BLaER1 treated with 17β-estradiol and CSF1 and Interleukin-3, amounts not matched to agents 10 nM and 100 nM (cell line): ENCODE results near the gene SLC37A4.
"Not testable (repeated sequence)": the region's sequence is repeated elsewhere in the genome, so short reads cannot be mapped to it uniquely, and the experiment has no call there.

Source experiments
- H3K27ac ChIP-seq, 11 experiments: shearing (Covaris generic); formaldehyde crosslinking; 2 replicates each; pipeline ENCODE4 v1.8.1; 2022
- H3K27me3 ChIP-seq, 11 experiments: shearing (Covaris generic); formaldehyde crosslinking; 2 replicates each; pipeline ENCODE4 v1.8.1; 2022
- H3K36me3 ChIP-seq, 11 experiments: shearing (Covaris generic); formaldehyde crosslinking; 2 replicates each; pipeline ENCODE4 v1.8.1; 2022
- H3K4me1 ChIP-seq, 10 experiments: shearing (Covaris generic); formaldehyde crosslinking; 2 replicates each; pipeline ENCODE4 v1.8.1; 2022
- H3K4me2 ChIP-seq, 11 experiments: shearing (Covaris generic); formaldehyde crosslinking; 2 replicates each; pipeline ENCODE4 v1.8.1; 2022
- H3K4me3 ChIP-seq, 10 experiments: shearing (Covaris generic); formaldehyde crosslinking; 2 replicates each; pipeline ENCODE4 v1.8.1; 2022
- H3K9ac ChIP-seq, 11 experiments: shearing (Covaris generic); formaldehyde crosslinking; 2 replicates each; pipeline ENCODE4 v1.8.1; 2022
- H3K9me3 ChIP-seq, 11 experiments: shearing (Covaris generic); formaldehyde crosslinking; replicated peaks in 1 of 11; 2 replicates each; pipeline ENCODE4 v1.8.1; 2022
- H4K20me1 ChIP-seq, 11 experiments: shearing (Covaris generic); formaldehyde crosslinking; 2 replicates each; pipeline ENCODE4 v1.8.1; 2022
- Cebpa-rat ChIP-seq, 11 experiments: shearing (Covaris generic); IDR thresholded peaks; 2 replicates each; pipeline ENCODE4 v1.8.1; 2022

The SLC37A4 gene

DNA sequence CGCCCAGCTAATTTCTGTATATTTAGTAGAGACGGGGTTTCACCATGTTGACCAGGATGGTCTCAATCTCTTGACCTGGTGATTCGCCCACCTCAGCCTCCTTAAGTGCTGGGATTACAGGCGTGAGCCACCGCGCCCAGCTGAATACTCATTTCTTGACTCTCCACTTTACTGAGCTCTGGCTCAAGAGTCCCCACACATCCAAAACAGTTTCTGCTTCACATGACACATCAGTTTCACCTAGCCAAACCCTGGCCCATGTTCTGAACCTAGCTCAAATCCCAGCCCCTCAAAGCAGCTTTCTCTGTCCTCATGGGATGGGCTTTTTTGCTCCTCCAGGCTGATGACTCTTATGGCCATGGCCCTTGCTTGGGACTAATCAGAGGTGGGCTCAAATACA is 16.5 kb upstream of the SLC37A4 start:
- TF ChIP-seq Cebpa-rat (IDR thresholded peaks at IDR 0.05): no peak
- Histone ChIP-seq H3K27me3 (no peaks in the 10 kb centered on the region), H3K9me3 (no peaks in the 10 kb centered on the region), H4K20me1 (peaks cover 0 to 79% (median 39%) of the 10 kb centered on the region in 11 experiments; a peak in 15 of 22 replicates), H3K27ac (no peak overlapping the region), H3K4me3 (no peak overlapping the region), H3K4me2 (no peak overlapping the region), H3K36me3 (peaks cover 78 to 81% (median 80%) of the 10 kb centered on the region in 11 experiments), H3K4me1 (no peaks in the 10 kb centered on the region), H3K9ac (no peak overlapping the region)

DNA sequence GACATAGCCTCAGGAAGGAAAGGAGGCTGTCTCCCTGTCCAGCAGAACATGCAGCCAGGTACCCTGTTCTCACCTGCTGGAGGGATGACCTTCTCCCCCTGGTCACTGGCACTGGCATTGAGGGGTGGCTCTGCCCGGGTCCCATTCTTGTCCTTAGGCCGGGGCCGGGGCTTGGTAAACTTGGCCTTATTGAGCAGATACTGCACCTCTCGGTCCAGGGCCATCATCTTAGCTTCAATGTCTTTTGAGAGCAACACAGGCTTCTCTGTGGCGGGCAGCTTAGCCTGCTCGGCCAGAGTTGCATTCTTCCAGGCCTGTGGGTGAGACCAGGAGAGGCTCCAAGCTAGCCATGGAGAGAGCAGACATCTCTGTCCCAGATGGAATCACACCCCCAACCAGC is 15.8 kb upstream of the SLC37A4 start:
- peaks cover 0 to 72% (median 32%) of the 10 kb centered on the region in 11 experiments; a peak in 13 of 22 replicates for H4K20me1 ChIP-seq
- H3K9ac ChIP-seq: no peak overlapping the region
- TF ChIP-seq Cebpa-rat (IDR thresholded peaks at IDR 0.05): no peak
- no peaks in the 10 kb centered on the region for H3K4me1 ChIP-seq
- no peaks in the 10 kb centered on the region for H3K9me3 ChIP-seq
- peaks cover 71 to 73% (median 73%) of the 10 kb centered on the region in 11 experiments for H3K36me3 ChIP-seq
- no peaks in the 10 kb centered on the region for H3K27me3 ChIP-seq
- H3K4me3 ChIP-seq: no peak overlapping the region
- no peak overlapping the region for H3K27ac ChIP-seq
- H3K4me2 ChIP-seq: no peak overlapping the region

DNA sequence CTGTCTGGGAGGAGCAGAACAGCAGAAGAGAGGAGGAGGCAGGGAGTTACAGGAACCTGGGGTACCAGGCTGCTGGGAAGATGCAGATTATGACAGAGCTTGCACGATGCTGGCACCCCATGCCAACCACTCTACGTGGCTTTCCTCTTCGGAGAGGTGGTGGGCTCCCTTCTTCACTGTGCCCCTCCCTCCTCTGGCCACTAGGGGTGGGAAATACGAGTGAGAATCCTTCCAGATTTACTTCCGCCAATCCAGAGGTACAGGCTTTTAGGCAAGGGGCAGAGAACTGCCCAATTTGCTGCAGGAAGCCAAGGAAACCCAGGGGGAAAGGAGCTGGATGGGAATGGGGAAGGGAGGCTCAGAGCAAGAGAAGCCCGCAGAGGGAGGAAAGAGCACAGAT is 14.0 kb upstream of the SLC37A4 start:
- H3K9ac ChIP-seq: no peak overlapping the region
- H3K4me1 ChIP-seq: peaks cover 0 to 7% (median 5%) of the 10 kb centered on the region in 10 experiments; a peak in 10 of 20 replicates
- peaks cover 53 to 56% (median 55%) of the 10 kb centered on the region in 11 experiments for H3K36me3 ChIP-seq
- no peak overlapping the region for H3K4me3 ChIP-seq
- H3K27ac ChIP-seq: no peak overlapping the region
- TF ChIP-seq Cebpa-rat (IDR thresholded peaks at IDR 0.05): no peak
- no peaks in the 10 kb centered on the region for H3K27me3 ChIP-seq
- no peaks in the 10 kb centered on the region for H3K9me3 ChIP-seq
- H3K4me2 ChIP-seq: no peak overlapping the region
- H4K20me1 ChIP-seq: peaks cover 0 to 56% (median 21%) of the 10 kb centered on the region in 11 experiments; a peak in 12 of 22 replicates

DNA sequence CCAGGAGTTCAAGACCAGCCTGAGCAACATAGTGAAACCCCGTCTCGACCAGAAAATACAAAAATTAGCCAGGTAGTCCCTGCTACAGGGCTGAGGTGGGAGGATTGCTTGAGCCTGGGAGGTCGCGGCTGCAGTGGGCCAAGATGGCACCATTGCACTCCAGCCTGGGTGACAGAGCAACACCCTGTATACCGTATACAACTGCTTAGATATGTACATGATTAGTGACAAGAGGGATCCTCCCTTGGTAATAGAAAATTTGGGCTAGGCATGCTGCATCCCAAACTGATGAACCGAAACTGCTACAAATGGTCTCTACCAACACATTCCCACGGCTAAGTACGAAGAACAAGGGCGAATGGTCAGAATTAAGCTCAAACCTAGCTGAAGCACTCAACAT is 12.2 kb upstream of the SLC37A4 start:
- peaks cover 0 to 14% (median 13%) of the 10 kb centered on the region in 10 experiments; a peak in 12 of 20 replicates for H3K4me1 ChIP-seq
- no peak overlapping the region for H3K9ac ChIP-seq
- H3K27me3 ChIP-seq: no peaks in the 10 kb centered on the region
- no peak overlapping the region for H3K4me2 ChIP-seq
- no peak for TF ChIP-seq Cebpa-rat (IDR thresholded peaks at IDR 0.05)
- H3K4me3 ChIP-seq: no peak overlapping the region
- H3K27ac ChIP-seq: no peak overlapping the region
- peaks cover 0 to 38% (median 9%) of the 10 kb centered on the region in 11 experiments; a peak in 11 of 22 replicates for H4K20me1 ChIP-seq
- no peaks in the 10 kb centered on the region for H3K9me3 ChIP-seq
- peaks cover 35 to 38% (median 37%) of the 10 kb centered on the region in 11 experiments for H3K36me3 ChIP-seq

DNA sequence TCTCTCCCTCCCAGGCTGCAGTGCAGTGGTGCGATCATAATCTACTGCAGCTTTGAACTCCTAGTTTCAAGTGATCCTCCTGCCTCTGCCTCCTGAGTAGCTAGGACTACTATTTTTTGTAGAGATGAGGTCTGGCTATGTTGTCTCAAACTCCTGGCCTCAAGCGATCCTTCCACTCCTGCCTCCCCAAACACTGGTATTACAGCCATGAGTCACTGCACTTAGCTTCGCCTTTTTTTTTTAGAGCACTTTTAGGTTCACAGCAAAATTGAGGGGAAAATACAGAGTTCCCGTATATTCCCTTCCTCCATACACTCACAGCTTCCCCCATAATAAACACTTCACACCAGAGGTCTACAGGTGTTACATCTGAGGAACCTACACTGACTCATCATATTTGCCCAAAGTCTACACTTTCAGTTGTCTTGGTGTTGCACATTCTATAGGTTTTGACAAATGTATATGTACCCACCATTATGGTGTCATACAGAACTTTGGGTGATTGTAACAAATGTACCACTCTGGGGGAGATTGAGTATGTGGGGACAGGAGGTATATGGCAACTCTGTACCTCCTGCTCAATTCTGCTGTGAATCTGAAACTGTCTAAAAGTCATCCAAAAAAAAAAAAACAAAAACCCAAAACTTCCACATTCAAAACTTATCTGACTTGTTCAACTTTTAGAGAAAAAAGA is 11.3 kb upstream of the SLC37A4 start:
- Histone ChIP-seq H3K9me3 (no peaks in the 10 kb centered on the region), H3K4me3 (no peak overlapping the region), H3K36me3 (peaks cover 25 to 28% (median 28%) of the 10 kb centered on the region in 11 experiments), H3K4me1 (peaks cover 0 to 14% (median 13%) of the 10 kb centered on the region in 10 experiments; a peak in 12 of 20 replicates), H3K9ac (no peak overlapping the region), H3K27ac (no peak overlapping the region), H4K20me1 (peaks cover 0 to 29% (median 6%) of the 10 kb centered on the region in 11 experiments; a peak in 10 of 22 replicates), H3K4me2 (no peak overlapping the region), H3K27me3 (no peaks in the 10 kb centered on the region)
- no peak for TF ChIP-seq Cebpa-rat (IDR thresholded peaks at IDR 0.05)

DNA sequence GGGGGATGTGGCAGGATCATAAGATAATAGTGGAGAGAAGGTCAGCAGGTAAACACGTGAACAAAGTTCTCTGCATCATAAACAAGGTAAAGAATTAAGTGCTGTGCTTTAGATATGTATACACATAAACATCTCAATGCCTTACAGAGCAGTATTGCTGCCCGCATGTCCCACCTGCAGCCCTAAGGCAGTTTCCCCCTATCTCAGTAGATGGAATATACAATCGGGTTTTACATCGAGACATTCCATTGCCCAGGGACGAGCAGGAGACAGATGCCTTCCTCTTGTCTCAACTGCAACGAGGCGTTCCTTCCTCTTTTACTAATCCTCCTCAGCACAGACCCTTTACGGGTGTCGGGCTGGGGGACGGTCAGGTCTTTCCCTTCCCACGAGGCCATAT is 8.8 kb upstream of the SLC37A4 start:
- Histone ChIP-seq H3K27ac (peak overlapping the region in 1 of 11 experiments; percentile 26; a peak in 1 of 22 replicates), H3K4me2 (peak overlapping the region; percentile 16 to 55 (median 47); a peak in 17 of 22 replicates), H3K4me1 (peaks cover 0 to 14% (median 13%) of the 10 kb centered on the region in 10 experiments; a peak in 12 of 20 replicates)
- not testable (repeated sequence) for H3K4me3 ChIP-seq, H3K9me3 ChIP-seq, H3K36me3 ChIP-seq, H3K9ac ChIP-seq, H3K27me3 ChIP-seq, H4K20me1 ChIP-seq

DNA sequence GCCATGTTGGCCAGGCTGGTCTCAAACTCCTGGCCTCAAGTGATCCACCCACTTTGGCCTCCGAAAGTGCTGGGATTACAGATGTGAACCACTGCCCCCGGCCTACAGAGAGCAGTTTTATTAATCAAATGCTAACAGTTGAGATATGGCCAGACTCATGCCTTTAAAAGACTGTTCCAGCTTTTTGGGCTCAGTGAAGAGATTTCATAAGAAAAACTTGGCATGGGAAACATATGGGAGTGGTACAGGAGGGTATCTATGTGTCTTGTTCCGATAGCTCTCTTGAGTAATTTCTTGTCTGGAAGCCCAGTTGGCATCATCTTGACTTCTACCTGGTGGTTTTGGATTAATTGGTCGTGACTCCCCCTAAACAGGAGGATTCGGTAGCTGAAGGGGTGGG is 8.2 kb upstream of the SLC37A4 start:
- TF ChIP-seq Cebpa-rat (IDR thresholded peaks at IDR 0.05): no peak
- Histone ChIP-seq H4K20me1 (no peaks in the 10 kb centered on the region), H3K9me3 (no peaks in the 10 kb centered on the region), H3K9ac (no peak overlapping the region), H3K27me3 (no peaks in the 10 kb centered on the region), H3K27ac (no peak overlapping the region), H3K36me3 (no peaks in the 10 kb centered on the region), H3K4me3 (no peak overlapping the region), H3K4me2 (peak overlapping the region in 9 of 11 experiments; percentile 16 to 55 (median 48); a peak in 9 of 22 replicates), H3K4me1 (peaks cover 0 to 17% (median 15%) of the 10 kb centered on the region in 10 experiments; a peak in 15 of 20 replicates)

DNA sequence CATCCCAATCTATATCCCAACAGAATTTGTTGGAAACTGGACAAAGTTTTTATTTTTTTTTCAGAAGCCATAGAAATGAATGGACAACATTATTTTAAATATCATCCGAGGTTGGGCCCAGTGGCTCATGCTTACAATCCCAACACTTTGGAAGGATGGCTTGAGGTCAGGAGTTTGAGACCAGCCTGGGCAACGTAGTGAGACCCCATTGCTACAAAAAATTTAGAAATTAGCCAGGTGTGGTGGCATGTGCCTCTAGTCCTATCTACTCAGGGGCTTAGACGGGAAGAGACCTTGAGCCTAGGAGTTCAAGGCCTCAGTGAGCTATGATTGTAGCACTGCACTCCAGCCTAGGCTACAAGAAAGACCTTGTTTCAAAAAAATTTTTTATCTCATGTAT is 4.1 kb upstream of the SLC37A4 start:
- Histone ChIP-seq H3K9me3 (no peaks in the 10 kb centered on the region), H3K4me2 (no peak overlapping the region), H3K4me3 (no peak overlapping the region), H3K9ac (no peak overlapping the region), H3K27me3 (no peaks in the 10 kb centered on the region), H4K20me1 (no peaks in the 10 kb centered on the region; a peak in 1 of 22 replicates), H3K4me1 (peaks cover 3 to 32% (median 21%) of the 10 kb centered on the region in 10 experiments), H3K36me3 (no peaks in the 10 kb centered on the region), H3K27ac (no peak overlapping the region)
- no peak for TF ChIP-seq Cebpa-rat (IDR thresholded peaks at IDR 0.05)

DNA sequence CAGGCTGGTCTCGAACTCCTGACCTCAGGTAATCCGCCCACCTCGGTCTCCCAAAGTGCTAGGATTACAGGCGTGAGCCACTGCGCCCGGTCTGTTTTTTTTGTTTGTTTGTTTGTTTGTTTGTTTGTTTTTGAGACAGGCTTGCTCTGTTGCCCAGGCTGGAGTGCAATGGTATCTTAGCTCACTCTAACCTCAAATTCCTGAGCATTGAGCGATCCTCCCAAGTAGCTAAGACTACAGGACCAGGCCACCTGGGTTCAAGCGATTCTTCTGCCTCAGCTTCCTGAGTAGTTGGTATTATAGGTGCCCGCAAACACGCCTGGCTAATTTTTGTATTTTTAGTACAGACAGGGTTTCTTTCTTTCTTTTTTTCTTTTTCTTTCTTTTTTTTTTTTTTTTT is 2.7 kb upstream of the SLC37A4 start:
- not testable (repeated sequence) for H3K27ac ChIP-seq, H4K20me1 ChIP-seq, H3K4me3 ChIP-seq, H3K27me3 ChIP-seq, H3K9me3 ChIP-seq, H3K36me3 ChIP-seq, H3K9ac ChIP-seq
- Histone ChIP-seq H3K4me1 (peaks cover 17 to 37% (median 26%) of the 10 kb centered on the region in 10 experiments), H3K4me2 (peak overlapping the region in 4 of 11 experiments; percentile 16 to 43 (median 36); a peak in 7 of 22 replicates)

DNA sequence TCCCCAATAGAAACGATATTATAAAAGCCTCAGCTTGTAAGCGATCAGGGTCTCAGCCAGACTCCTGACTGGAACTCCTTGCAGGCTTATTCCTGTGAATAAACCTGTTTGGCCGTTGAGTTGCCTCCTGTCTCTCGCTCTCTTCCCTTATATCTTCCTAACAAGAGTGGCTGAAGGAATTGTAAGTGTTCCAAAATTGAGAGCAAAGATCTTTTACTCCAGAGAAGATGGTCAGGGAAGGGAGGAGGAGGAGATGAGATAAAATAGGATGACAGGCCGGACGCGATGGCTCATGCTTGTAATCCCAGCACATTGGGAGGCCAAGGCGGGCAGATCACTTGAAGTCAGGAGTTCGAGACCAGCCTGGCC is 1.2 kb upstream of the SLC37A4 start:
- TF ChIP-seq Cebpa-rat (IDR thresholded peaks at IDR 0.05): no peak
- no peaks in the 10 kb centered on the region for H3K27me3 ChIP-seq
- H3K9ac ChIP-seq: no peak overlapping the region
- H3K36me3 ChIP-seq: peaks cover 8 to 22% (median 15%) of the 10 kb centered on the region in 11 experiments; a peak in 18 of 22 replicates
- no peak overlapping the region for H3K4me3 ChIP-seq
- no peak overlapping the region for H3K27ac ChIP-seq
- H3K9me3 ChIP-seq: no peaks in the 10 kb centered on the region
- H3K4me2 ChIP-seq: no peak overlapping the region
- peaks cover 18 to 39% (median 33%) of the 10 kb centered on the region in 10 experiments for H3K4me1 ChIP-seq
- peaks cover 0 to 13% (median 0%) of the 10 kb centered on the region in 11 experiments; a peak in 2 of 22 replicates for H4K20me1 ChIP-seq
